Upper lobe of left lung (tissue), 4 donors: ENCODE results near the gene KRT74.

Experiments
- EP300 ChIP-seq, 4 donors: sonication (generic); formaldehyde crosslinking; IDR thresholded peaks; one replicate each; pipeline ENCODE4 v1.5.1; 2017; ENCODE audit warnings: antibody characterized with exemption in 4 of 4, control low read depth in 2 of 4
- POLR2A ChIP-seq, 4 donors: fragments of 450-650 bp; IDR thresholded peaks; one replicate each; pipeline ENCODE4 v1.5.1; 2016 to 2017; ENCODE audit warnings: antibody characterized with exemption in 4 of 4, mild to moderate bottlenecking in 2 of 4
- POLR2AphosphoS5 ChIP-seq, 2 donors: sonication (generic); formaldehyde crosslinking; IDR thresholded peaks; one replicate each; pipeline ENCODE4 v1.5.1; 2017; ENCODE audit warnings: antibody characterized with exemption in 2 of 2

DNA sequence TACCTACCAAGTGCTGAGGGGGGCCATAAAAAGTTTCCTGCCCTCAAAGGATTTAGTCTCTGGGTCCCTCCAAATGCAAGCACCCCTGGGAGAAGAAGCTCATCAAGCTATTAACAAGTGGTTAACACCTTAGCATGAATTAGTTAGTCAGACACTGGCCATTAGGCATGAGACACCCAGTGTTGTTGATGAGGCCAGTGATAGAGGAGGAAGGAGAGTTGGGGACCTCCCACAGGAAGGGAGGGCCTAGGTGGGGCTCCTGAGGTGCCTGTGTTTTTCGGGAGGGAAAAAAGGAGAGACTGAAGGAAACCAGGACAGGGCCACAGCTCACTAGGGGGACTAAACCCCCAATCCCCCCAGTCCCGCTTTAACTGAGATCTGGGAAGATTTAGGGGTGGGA, 16.2 kb downstream of the KRT74 start:
- TF ChIP-seq EP300 (IDR thresholded peaks at IDR 0.05) (no peak), POLR2AphosphoS5 (IDR thresholded peaks at IDR 0.05) (no peak), POLR2A (IDR thresholded peaks at IDR 0.05) (no peak)
